ENCODE results near the gene EIF5A. TPM values are rescaled to one million over a fixed set of nuclear protein-coding genes. Genes with fewer than 3 reads are reported as not detected.

EIF5A gene
- total and polyA plus RNA-seq, 12 donors = 110 to 666 (median 342) TPM

- WGBS, 4 donors = 25 to 32% (median 27%) methylated on average over 10 of the region's 10 CpGs
- no peaks in the 10 kb centered on the region for H3K9me3 ChIP-seq (replicated peaks in 1 of 3)
- TF ChIP-seq CTCF (IDR thresholded peaks at IDR 0.05) = peak in 3 of 6 experiments; percentile 35 to 44 (median 37)
- TF ChIP-seq POLR2A (IDR thresholded peaks at IDR 0.05) = no peak
- H3K27ac ChIP-seq = peak overlapping the region; percentile 95 to 99 (median 98)
- H3K4me1 ChIP-seq (replicated peaks in 1 of 2) = peaks cover 21 to 37% of the 10 kb centered on the region in 2 donors
- peak overlapping the region in 3 of 4 donors; percentile 47 to 78 (median 68) for H3K4me3 ChIP-seq
- H3K27me3 ChIP-seq = no peaks in the 10 kb centered on the region
- no peak for DNase-seq
- no peaks in the 10 kb centered on the region for H3K36me3 ChIP-seq (replicated peaks in 1 of 2)
- intact Hi-C loops (cut with DNase I) = loop anchor here (10.0 kb wide), 2 partner anchors 202 to 212 kb away; partner anchors contain the start of genes SENP3 (in 1 of the 2) and TNFSF13 (in 1 of the 2)
Measured at GRCh38 chr17:7352503-7352889, 45.1 kb downstream of the EIF5A start.

GRCh38 chr17:7352910-7353635 lies 45.6 kb downstream of the EIF5A start:
- no peak for TF ChIP-seq POLR2A (IDR thresholded peaks at IDR 0.05)
- TF ChIP-seq CTCF (IDR thresholded peaks at IDR 0.05) = no peak
- 89 to 92% (median 90%) methylated on average over 19 to 37 of the region's 37 CpGs for WGBS, 4 donors
- no peaks in the 10 kb centered on the region for H3K9me3 ChIP-seq (replicated peaks in 1 of 3)
- peak in 2 of 7 donors; percentile 28 to 37 for DNase-seq
- peak overlapping the region in 1 of 4 donors; percentile 78 for H3K4me3 ChIP-seq
- no peaks in the 10 kb centered on the region for H3K36me3 ChIP-seq (replicated peaks in 1 of 2)
- peak overlapping the region in 1 of 5 donors; percentile 99 for H3K27ac ChIP-seq
- intact Hi-C loops (cut with DNase I) = loop anchor here (10.0 kb wide), 2 partner anchors 202 to 212 kb away; partner anchors contain the start of genes SENP3 (in 1 of the 2) and TNFSF13 (in 1 of the 2)
- peaks cover 21 to 31% of the 10 kb centered on the region in 2 donors for H3K4me1 ChIP-seq (replicated peaks in 1 of 2)
- no peaks in the 10 kb centered on the region for H3K27me3 ChIP-seq

GRCh38 chr17:7354262-7354843 lies 46.9 kb downstream of the EIF5A start:
- Histone ChIP-seq H3K36me3 (replicated peaks in 1 of 2) (no peaks in the 10 kb centered on the region), H3K27me3 (no peaks in the 10 kb centered on the region), H3K4me1 (replicated peaks in 1 of 2) (peaks cover 18 to 26% of the 10 kb centered on the region in 2 donors), H3K4me3 (no peak overlapping the region), H3K9me3 (replicated peaks in 1 of 3) (no peaks in the 10 kb centered on the region), H3K27ac (no peak overlapping the region)
- intact Hi-C loops (cut with DNase I) = loop anchor here (10.0 kb wide), 2 partner anchors 200 to 210 kb away; partner anchors contain the start of genes SENP3 (in 1 of the 2) and TNFSF13 (in 1 of the 2)
- TF ChIP-seq CTCF (IDR thresholded peaks at IDR 0.05) = no peak
- no peak for TF ChIP-seq POLR2A (IDR thresholded peaks at IDR 0.05)
- peak in 2 of 7 donors; percentile 41 to 45 for DNase-seq
- WGBS, 4 donors = 73 to 76% (median 76%) methylated on average over 6 to 9 of the region's 9 CpGs

- no peaks in the 10 kb centered on the region for H3K9me3 ChIP-seq (replicated peaks in 1 of 3)
- TF ChIP-seq POLR2A (IDR thresholded peaks at IDR 0.05) (no peak), CTCF (IDR thresholded peaks at IDR 0.05) (no peak)
- no peak within 1 kb of the TSS for H3K27ac ChIP-seq
- peak in 3 of 7 donors; percentile 30 to 48 (median 35) for DNase-seq
- peaks cover 11 to 19% of the 10 kb centered on the region in 2 donors for H3K4me1 ChIP-seq (replicated peaks in 1 of 2)
- WGBS, 4 donors = 65 to 100% (median 71%) methylated on average over 1 to 10 of the region's 10 CpGs
- H3K27me3 ChIP-seq = no peaks in the 10 kb centered on the region
- no peaks in the 10 kb centered on the region for H3K36me3 ChIP-seq (replicated peaks in 1 of 2)
- no peak within 1 kb of the TSS for H3K4me3 ChIP-seq
- intact Hi-C loops (cut with DNase I) = loop anchor here (5.0 to 10.0 kb wide), 3 partner anchors 77 to 210 kb away; partner anchors contain the start of genes SENP3 (in 1 of the 2) and TNFSF13 (in 1 of the 2)
Measured at GRCh38 chr17:7355053-7355452, 47.6 kb downstream of the EIF5A start, which contains the start of gene TMEM95. TMEM95 (plus strand) TSS chr17:7355156; CDS start chr17:7355205, 49 bp downstream.

Data from adrenal gland (tissue), 12 donors.